GM12892 (cell line): Measurements from ENCODE around the gene PDGFB.

ENCODE experiments used
- POLR2A ChIP-seq: IDR thresholded peaks from 2 replicates; pipeline ENCODE4 v1.6.1; 2011; ENCODE audit warnings: low read depth, low read length, control low read depth
- POLR2AphosphoS5 ChIP-seq: IDR thresholded peaks from 2 replicates; pipeline ENCODE4 v1.6.1; 2011; ENCODE audit warnings: low read depth, low read length, control low read depth
- TAF1 ChIP-seq: IDR thresholded peaks from 2 replicates; pipeline ENCODE4 v1.6.1; 2011; ENCODE audit warnings: low read depth, mild to moderate bottlenecking, control low read depth, low read length, borderline replicate concordance

GRCh38 chr22:39289533-39289932 is 44.8 kb upstream of the PDGFB start:
- TF ChIP-seq POLR2AphosphoS5 (no peak), POLR2A (no peak), TAF1 (no peak)
